Hepatocyte (in vitro differentiated cells): ENCODE data around the gene GTF3A.

Experiments used
- EZH2 ChIP-seq: fragments of 200-600 bp; sonication (generic); IDR thresholded peaks from 2 replicates; pipeline ENCODE4 v1.6.1; 2016; ENCODE audit warnings: antibody characterized with exemption, mild to moderate bottlenecking, borderline replicate concordance
- EZH2phosphoT487 ChIP-seq: fragments of 200-600 bp; sonication (generic); IDR thresholded peaks from one replicate; pipeline ENCODE4 v1.6.1; 2018; ENCODE audit warnings: antibody characterized with exemption, mild to moderate bottlenecking, low read depth, moderate library complexity; ENCODE audit not compliant: unreplicated experiment, severe bottlenecking
- TF ChIP-seq, protein P1 (sequence below): fragments of 200-600 bp; sonication (generic); IDR thresholded peaks from 2 replicates; pipeline ENCODE4 v1.5.1; 2016; ENCODE audit warnings: antibody characterized with exemption, mild to moderate bottlenecking; ENCODE audit not compliant: poor library complexity

DNA sequence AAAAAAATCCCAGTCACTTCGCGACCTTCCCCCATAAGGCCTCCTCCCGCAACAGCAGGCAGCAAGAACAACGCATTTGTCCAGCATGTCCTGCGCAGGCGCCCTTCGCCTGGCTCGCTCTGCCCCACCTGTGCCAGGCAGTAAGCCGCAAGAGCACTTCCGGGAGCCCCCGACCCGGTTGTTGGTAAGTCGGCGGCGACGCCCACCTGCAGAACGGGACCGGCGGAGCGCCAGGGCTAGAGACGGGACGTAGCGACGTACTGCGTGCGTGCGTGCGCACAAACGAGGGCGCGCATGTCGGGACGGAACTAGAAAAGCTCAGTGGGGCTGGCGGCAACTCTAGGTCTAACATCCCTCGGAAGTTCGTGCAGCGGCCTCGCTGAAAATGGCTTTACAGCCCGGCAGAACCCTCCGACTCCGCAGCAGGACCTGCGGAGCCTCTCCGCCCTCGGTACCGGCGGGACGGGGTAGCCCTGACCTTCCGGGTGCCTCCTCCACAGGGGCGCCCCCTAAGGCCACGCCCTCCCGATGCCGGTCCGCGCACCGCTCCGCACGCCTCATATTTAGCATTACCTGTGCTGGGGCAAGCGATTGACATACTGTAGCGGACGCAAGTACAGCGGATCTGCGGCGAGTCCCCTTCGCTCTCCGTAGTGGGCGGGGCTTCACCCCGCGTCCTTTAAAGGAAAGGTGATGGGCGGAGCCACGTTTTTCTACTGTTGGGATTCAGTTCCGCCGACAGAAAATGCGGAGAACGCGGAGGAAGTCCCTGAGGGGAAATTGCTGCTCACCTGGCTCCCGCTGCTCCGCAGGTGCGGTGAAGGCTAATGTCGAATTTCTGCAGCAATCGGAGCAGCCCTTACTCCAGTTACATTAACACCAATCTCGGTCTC lies 25.8 kb downstream of the GTF3A start, which contains the start of gene MTIF3:
- TF ChIP-seq EZH2phosphoT487 (no peak), EZH2 (no peak)
- TF ChIP-seq, protein P1, sequence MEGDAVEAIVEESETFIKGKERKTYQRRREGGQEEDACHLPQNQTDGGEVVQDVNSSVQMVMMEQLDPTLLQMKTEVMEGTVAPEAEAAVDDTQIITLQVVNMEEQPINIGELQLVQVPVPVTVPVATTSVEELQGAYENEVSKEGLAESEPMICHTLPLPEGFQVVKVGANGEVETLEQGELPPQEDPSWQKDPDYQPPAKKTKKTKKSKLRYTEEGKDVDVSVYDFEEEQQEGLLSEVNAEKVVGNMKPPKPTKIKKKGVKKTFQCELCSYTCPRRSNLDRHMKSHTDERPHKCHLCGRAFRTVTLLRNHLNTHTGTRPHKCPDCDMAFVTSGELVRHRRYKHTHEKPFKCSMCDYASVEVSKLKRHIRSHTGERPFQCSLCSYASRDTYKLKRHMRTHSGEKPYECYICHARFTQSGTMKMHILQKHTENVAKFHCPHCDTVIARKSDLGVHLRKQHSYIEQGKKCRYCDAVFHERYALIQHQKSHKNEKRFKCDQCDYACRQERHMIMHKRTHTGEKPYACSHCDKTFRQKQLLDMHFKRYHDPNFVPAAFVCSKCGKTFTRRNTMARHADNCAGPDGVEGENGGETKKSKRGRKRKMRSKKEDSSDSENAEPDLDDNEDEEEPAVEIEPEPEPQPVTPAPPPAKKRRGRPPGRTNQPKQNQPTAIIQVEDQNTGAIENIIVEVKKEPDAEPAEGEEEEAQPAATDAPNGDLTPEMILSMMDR: no peak
